Activated CD8-positive, alpha-beta memory T cell treated with anti-CD3 and anti-CD28 coated beads for 1 hour (primary cell): ENCODE results near the gene SMIM13.

ENCODE experiments used
- DNase-seq, 2 donors: peaks; one replicate each; pipeline ENCODE4 v3.0.0-alpha.2; 2020; ENCODE audit warnings: low read depth in 1 of 2; ENCODE audit errors: extremely low read depth in 1 of 2

Gene SMIM13

GRCh38 chr6:11093626-11094410 lies at the start of gene SMIM13:
TSS of gene SMIM13 (plus strand) at chr6:11093834. CDS start at chr6:11094314, 480 bp downstream.
- DNase-seq, result peak; percentile 85 to 95

- DNase-seq, result no peak
These were observed 49.5 kb upstream of the SMIM13 start, which contains the start of gene ELOVL2 for GRCh38 chr6:11043961-11044711. TSS of gene ELOVL2 (minus strand) at chr6:11044305. CDS start at chr6:11044230, 75 bp downstream.

GRCh38 chr6:11044712-11045167 lies 48.9 kb upstream of the SMIM13 start:
- no peak for DNase-seq

GRCh38 chr6:11050731-11051130 lies 42.9 kb upstream of the SMIM13 start:
- DNase-seq, result no peak

- DNase-seq, result no peak
These were observed 40.3 kb upstream of the SMIM13 start for GRCh38 chr6:11053307-11053706.

GRCh38 chr6:11054722-11055121 lies 38.9 kb upstream of the SMIM13 start:
- no peak for DNase-seq

GRCh38 chr6:11055127-11055627 lies 38.5 kb upstream of the SMIM13 start:
- no peak for DNase-seq

- DNase-seq, result no peak
These were observed 36.8 kb upstream of the SMIM13 start for GRCh38 chr6:11056871-11057270.

GRCh38 chr6:11058406-11058805 lies 35.2 kb upstream of the SMIM13 start:
- DNase-seq, result no peak

GRCh38 chr6:11062083-11062482 lies 31.6 kb upstream of the SMIM13 start:
- DNase-seq, result no peak

GRCh38 chr6:11062715-11063114 lies 30.9 kb upstream of the SMIM13 start:
- DNase-seq, result no peak

GRCh38 chr6:11064836-11065235 lies 28.8 kb upstream of the SMIM13 start:
- DNase-seq, result no peak

- no peak for DNase-seq
These were observed 28.0 kb upstream of the SMIM13 start for GRCh38 chr6:11065436-11066202.

- DNase-seq, result no peak
These were observed 26.9 kb upstream of the SMIM13 start for GRCh38 chr6:11066505-11067347.

GRCh38 chr6:11067348-11067747 lies 26.3 kb upstream of the SMIM13 start:
- no peak for DNase-seq

GRCh38 chr6:11069760-11070159 lies 23.9 kb upstream of the SMIM13 start:
- no peak for DNase-seq

- DNase-seq, result no peak
These were observed 21.5 kb upstream of the SMIM13 start for GRCh38 chr6:11072101-11072500.

- DNase-seq, result no peak
These were observed 17.1 kb upstream of the SMIM13 start for GRCh38 chr6:11076540-11076939.

GRCh38 chr6:11078266-11078665 lies 15.4 kb upstream of the SMIM13 start:
- no peak for DNase-seq

GRCh38 chr6:11080296-11080695 lies 13.3 kb upstream of the SMIM13 start:
- DNase-seq, result no peak
